GM19467 (cell line): ENCODE results near the gene PNMA8C.
"Not testable (repeated sequence)": the region's sequence is repeated elsewhere in the genome, so short reads cannot be mapped to it uniquely, and the experiment has no call there.

Source experiments
- ATAC-seq: cut with Tn5 transposase; IDR thresholded peaks from one replicate; pipeline ENCODE4 v1.9.1; 2021; ENCODE audit warnings: mild to moderate bottlenecking, moderate library complexity; ENCODE audit not compliant: unreplicated experiment

PNMA8C gene

DNA sequence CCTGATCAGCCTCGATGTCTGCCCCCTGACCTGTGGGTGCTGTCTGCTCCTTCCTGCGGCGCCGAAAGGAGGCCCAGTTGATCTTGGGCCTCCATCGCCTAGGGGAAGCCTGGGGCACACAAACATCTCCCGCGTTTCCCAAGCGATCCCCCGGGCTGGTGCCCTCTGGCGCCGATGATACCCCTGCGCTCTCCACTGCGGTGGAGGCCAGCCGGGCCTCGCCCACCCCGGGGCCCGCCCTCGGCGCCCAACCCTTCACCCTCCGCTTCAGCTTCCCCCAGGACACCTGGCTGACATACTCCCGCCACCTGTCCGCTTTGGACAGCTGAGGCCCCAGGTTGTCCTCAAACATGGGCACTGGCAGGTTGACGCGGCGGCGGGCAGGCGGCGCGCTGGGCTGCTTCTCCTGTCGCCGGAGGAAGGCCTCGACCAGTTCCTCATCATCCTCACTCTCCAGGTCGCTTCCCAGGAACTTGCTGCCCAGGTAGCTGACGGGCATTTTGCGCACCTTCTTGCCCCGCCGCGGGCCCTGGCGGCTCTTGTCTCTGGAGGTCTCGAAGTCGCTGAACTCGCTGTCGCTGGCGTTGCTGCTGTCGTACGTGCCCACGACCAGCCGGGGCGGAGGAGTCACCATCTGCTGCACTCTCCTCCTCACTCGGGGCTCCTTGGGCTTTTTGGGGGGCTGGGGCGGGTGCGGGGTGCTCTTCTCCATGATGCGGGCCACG is 16.6 kb downstream of the PNMA8C start:
- ATAC-seq = no peak

DNA sequence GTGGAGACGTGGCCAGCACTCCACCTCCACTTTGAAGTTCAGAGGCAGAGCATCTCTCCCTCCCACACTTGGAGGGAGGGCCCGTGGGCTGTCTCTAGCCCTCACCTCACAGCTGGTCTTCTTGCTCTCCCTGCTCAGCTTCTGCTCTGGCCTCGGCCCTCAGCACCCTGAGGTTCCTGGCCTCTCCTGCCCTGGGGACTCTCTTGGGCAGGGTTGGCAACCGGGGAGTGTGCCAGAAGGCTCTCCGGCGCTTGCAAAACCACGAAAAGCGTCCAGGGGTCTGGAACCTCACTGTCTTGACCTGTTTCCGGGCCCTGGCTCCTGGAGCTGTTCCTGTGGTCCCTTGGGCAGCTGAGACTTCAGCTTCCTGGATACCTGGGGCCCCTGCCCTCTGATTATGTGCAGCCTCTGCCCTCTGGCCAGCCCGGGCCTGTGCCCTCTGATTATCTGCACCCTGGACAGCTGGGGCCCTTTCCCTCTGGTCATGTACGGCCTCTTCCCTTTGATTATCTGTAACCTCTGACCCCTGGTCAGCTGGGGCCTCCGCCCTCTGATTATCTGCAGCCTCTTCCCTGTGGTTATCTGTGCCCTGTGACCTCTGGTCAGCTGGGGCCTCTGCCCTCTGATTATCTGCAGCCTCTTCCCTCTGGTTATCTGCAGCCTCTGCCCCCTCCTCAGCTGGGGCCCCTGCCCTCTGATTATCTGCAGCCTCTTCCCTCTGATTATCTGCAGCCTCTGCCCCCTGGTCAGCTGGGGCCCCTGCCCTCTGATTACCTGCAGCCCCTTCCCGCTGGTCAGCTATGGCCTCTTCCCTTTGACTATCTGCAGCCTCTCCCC is 17.4 kb downstream of the PNMA8C start:
- no peak for ATAC-seq

DNA sequence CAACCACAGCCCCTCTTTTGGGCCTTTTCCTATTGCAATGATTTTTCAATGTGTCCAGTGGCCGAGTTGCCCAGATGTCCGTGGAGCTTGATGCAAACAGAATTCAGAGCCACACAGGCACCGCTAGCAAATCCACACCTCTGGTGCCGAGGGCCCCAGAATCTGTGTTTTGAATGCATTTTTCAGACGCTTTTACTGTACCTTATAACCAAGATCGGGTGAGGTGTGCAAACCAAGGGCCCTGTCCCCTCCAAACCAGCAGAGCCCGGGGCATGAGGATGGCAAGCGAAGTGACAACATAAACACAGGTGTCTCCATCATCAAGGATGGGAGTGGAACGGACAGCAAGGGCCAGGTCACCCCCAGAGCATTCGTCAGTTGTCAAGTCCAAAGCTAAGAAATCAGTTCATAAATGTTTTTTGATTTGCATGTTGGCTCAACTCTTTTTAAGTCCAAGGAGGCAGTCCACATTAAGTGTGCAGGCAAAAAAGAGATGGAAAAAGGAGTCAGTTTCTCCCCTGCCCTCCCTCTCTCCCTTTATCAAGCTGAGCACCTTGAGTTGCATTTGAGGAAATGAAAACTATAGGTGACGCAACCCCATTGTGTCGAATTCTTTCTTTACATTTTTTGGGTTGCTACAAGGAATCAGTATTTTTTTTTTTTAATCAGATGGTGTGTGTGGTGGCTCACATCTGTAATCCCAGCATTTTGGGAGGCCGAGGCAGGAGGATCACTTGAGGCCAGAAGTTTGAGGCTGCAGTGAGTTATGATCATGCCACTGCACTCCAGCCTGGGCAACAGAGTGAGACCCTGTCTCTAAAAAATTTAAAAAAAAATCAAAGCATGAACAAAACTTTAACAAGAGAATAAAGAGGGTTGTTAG is 18.3 kb downstream of the PNMA8C start:
- ATAC-seq = no peak

DNA sequence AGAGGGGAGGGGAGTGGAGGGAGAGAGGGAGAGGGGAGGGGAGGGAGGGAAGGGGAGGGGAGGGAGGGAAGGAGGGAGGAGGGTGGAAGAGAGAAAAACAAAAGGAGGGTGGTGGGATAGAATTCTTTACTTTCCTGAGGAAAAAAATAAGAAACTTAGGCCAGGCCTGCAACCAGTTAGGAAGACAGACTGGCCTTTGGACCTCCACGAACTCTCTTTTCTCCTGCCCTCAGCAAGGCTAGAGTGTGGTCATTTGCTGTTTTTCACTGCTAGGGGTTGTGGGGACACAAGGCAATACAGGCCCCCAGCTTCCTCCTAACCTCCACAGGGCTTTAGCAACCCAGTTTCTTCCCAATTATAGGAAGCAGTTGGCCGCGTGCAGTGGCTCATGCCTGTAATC is 19.5 kb downstream of the PNMA8C start:
- ATAC-seq = no peak

DNA sequence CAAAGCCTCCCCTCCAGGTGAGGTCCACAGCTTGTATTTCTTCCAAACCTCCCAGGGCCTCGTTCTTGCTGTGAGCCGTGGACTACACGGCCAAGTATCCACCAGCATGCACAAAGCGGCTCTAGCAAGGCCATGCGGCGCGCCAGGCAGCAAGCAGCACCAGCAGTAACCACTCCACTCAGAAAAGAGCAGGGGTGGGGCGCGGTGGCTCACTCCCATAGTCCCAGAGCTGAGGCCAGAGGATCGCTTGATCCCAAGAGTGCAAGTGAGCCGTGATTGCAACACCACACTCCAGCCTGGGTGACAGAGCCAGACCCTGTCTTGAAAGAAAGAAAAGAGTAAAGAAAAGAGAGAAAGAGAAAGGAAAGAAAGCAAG is 20.1 kb downstream of the PNMA8C start:
- no peak for ATAC-seq

DNA sequence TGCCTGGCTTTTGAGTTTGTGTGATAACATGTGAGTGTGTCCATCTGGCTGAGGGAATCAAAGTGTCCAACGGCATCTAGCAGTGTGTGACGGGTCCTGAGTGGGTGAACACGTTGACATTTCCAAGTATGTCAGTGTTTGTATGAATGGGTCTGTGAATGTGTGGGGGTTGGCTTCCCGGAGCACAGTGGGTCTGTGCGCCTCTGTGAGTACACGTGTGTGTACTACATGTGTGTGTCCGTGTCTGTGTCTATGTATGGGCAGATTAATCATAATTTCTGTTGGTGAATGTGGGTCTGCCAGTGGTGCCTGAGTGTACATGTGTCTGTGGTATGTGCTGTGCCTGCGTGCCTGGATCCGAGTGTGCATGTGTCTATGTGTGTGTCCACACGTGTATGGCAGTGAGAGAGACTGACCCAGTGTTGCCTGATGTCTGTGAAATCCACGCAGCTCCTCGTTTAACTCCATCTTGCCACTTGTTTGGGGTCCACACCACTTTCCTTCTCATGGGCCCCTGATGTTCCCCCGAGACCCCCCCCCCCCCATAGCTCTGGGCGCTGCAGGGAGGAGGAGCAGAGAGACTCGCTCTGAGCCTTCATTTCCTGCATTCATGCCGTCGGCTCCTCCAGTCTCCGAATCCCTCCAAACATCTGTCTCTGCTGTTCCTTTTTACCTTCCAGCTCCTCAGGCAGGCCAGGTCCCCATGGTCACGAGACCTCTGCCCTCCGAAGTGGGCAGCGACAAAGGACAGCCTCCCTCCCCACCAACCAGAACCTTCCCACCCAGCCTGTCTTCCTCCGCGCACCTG is 20.7 kb downstream of the PNMA8C start:
- no peak for ATAC-seq

DNA sequence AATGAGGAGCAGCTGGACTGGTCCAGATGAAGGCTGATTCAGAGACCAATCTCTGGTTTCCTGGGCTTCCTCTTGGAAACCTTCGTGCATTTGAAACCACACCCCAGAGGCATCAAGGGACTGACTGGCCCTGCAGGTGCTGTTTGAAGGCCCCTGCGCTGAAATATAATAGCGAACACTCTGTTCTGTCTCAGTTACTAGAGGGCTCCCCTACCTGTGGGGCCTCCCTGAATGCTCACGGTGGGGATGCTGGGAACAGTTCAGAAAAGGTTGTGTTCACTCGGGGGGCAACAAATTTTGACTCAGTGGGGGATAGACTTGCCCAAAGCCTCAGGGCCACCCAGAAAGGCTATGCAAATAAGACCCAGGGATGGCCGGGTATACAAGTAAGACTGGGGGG is 21.8 kb downstream of the PNMA8C start:
- no peak for ATAC-seq

DNA sequence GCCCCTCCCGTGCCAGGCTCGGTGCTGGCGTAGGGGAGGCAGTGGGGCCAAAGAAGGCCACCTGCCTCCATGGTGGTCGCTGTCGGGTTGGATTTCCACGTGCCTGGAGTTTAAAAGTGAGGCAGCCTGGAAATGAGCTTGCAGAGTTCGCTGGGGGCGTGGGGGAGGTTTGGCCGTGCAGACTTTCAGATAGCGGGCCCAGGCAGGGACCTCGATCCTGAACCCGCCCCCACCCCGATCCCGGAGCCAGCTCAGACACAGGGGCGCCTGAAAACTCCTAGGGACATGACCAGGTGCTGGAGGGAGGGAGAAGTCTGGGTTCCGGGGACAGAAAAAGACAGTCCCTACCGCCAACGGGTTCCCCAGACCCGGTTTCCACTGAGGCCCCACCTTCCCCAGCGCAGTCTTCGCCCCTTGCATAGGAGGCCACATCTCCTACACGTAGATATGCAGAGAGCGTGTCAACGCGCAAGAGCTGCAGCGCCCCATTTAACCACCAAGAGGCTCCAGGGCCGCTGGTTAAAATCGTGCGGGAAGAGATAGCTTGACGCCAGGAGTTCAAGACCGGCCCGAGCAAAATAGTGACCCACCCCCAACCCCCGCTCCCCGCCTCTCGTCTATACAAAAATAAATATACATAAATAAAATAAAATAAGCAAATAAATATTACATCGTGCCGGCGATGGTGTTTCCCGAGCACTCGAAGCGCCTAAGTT is 23.8 kb downstream of the PNMA8C start:
- ATAC-seq = no peak

DNA sequence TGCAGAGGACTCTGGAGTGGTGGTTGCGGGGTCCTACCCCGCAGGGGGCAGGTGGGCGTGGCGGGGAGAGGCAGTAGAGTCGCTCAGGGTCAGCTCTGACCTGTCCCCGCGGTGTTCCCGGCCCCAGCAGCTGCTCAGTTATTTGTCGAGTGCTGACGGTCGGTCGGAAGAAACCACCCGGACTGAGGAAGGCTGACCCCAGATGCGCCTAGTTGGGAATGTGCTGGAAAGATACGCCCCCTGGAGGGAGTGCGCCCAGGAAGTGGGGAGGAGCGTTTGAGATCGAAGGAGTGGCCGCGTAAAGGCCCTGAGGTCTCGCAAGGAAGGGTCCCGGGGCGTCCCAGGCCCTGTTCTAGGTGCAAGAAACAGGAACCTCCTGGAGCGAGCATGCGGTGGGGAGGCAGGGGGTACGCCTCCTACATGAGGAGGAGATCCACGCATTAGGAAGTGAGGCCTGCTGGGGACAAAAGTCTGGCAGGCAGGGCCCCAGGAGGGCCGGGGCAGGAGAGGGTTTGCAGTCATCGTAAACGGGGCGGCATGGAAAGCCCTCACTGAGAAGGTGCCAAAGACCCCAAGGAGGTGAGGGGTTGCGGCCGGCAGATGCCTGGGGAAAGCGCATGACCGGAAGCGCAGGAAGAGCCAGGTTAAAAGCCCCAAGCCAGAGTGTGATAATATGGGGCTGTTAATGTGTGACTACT is 24.5 kb downstream of the PNMA8C start:
- ATAC-seq = no peak

DNA sequence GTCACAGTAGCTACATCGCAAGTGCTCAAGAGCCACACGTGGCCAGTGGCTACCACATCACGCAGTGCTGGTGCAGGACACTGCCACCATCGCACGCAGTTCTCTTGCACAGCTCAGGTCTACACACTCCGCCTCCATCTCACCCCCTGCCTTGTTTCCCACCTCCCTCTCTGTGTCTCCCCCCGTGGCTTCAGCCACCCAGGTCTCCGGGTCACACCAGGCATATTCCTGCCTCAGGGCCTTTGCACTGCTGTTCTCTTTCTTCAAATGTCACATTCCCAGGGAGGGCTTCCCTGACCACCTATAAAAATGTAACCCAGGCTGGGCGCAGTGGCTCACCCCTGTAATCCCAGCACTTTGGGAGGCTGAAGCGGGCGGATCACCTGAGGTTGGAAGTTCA is 26.0 kb downstream of the PNMA8C start:
- ATAC-seq = no peak

DNA sequence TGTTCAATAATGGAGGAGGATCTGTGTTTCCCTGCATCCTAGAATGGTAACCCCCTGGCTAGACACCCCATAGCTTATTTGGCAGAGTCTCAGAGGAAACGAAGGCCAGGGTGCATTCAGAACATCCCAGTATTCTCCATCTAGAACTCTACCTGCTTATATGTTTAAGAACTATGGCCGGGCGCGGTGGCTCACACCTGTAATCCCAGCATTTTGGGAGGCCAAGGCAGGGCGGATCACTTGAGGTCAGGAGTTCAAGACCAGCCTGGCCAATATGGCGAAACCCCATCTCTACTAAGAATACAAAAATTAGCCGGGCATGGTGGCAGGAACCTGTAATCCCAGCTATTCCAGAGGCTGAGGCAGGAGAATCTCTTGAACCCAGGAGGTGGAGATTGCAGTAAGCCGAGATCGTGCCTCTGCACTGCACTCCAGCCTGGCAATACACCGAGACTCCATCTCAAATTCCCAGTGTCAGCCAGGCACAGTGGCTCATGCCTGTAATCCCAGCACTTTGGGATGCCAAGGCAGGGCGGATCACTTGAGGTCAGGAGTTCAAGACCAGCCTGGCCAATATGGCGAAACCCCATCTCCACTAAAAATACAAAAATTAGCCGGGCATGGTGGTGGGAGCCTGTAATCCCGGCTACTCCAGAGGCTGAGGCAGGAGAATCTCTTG is 30.8 kb downstream of the PNMA8C start:
- not testable (repeated sequence) for ATAC-seq

DNA sequence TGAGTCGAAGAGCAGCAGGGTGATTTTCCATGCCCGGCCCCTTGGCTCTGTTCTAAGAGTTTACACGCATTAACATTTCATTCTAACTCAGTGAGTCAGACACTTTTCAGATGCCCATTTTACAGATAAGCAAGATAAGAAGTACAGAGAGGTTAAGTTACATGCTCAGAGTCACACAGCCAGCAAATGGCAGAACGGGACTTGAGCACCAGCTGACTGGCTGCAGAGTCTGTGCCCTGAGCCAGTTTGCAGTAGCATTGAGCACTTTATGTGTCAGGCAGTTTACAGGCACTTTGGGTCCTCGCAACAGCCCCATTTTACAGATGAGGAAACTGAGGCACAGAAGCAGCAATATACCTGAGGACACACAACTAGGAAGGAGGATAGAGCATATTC is 34.3 kb downstream of the PNMA8C start:
- ATAC-seq = no peak

DNA sequence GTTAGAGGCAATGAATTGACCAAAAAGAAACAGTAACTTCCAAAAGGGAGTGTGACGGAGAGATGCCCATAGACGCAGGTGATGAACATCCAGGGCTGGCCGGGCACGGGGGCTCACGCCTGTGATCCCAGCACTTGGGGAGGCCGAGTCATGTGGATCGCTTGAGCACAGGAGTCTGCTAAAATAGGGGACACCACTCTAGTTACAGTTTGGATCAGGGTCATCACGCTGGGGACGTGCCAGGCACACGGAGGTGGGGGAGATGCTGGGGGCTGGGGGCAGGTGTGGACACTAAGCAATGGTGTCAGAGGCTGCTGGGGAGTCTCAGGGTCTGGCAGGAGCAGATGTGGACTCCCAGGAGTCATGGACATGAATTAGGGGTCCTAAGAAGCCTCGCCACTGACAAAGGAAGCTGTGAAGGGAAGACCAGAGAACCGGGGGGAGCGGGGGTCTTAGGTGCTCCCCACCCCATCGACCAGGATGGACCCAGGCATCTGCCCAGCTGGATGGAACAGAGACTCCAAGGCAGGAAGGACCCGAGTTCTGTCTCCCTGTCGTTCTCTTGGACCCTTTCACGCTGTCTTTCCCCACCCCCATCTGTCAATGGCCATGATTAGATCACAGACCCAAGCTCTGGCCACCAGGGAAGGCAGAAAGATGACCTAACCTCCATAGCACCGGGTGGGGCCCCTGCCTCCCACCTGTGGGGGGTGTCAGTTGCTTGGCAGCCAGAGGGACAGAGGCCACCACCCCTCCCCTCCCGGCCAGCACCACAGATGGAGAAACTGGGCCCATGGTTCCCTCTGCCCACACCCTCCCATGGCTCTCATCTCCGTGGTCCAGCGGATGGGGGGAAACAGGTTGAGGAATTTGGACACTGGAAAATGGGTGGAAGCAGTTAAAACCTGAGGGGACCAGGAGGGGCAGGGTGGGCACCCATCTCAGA is 35.0 kb downstream of the PNMA8C start:
- no peak for ATAC-seq

DNA sequence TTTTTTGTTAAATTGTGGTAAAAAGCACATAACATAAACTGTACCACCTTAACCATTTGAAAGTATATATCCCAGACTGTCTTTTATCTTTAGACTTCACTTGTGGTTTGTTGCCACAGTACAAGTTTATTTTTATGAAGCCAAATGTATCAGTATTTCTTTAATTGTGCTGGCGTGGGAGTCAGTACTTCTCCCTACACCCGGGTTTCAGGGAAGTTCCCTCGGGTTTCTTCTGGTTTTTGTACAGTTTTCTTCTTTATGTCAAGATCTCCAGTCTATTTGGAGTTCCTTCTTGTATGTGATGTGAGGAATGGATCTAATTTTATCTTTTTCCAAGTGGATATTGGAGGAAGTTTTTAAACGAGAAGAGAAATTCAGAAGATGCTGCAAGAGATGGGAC is 35.9 kb downstream of the PNMA8C start:
- no peak for ATAC-seq

DNA sequence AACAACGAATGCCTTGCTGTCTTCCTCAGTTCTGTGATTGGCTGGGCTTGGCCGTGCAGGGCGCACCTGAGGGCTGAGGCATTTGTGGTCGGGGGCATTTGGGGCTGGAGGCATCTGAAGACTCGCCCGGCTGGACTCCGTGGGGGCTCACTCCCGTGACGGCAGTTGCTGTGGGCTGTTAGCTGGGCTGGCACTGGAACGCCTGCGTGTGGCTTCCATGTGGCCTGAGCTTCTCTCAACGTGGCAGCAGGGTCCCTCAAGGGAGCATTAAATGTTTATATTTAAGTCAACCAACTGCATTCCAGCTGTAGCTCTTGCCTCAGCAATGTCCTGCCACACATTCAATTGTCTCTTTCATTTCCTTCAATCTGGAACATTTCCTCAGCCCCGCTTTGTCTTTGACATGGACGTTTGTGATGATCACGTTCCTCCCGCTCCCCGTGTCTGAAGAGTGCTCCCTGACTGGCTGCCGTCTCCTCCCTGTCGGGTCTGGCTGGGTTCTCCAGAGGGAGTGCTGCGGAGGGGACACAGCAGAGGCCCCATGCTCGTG is 36.4 kb downstream of the PNMA8C start:
- ATAC-seq = no peak

DNA sequence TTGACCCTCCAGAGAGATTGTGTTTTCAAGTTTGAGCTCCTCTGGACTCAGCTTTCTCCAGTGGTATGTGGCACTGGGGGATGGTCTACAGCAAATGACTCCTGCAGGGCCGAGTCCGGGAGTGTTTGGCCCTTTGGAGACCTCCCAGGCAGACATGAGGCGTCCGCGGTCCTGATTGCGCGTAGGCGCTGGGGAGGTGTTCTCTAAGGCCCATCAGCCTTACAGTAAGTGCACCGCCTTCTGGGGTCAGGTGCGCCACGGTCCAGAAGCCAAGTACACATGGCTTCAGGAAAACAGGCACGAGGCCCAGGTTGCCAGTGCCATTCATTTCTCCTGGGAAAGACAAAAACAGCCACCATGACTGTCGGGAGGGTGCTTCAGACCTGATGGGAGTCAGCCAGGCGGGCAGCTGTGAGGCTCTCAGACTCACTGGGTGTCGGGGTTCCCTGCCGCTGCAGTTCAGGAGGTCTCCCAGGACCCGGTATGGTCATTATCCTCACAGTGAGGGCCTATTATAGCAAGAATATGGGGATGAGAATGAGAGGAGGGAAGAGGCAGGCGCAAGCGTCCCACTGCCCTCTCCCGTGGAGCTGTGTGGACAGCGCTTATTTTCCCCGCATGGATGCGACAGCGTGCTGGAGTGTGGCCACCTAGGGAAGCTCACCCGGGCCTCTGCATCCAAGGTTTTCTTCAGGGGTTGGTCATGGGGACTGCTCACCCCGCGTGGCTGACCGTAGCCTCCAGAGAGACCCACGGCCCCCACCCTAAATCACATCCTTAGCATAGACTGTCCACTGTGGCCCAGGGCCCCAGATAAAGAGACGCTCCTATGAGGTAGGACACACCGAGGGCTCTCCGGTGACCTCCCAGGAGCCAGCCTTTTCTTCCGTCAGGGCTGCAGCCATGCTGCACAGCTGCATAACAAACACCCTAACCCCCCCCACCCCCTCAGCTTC is 37.2 kb downstream of the PNMA8C start:
- ATAC-seq = no peak
